Fibroblast of peridontal ligament (primary cell): ENCODE data around the gene ODF4.

Source experiments
- DNase-seq: peaks from one replicate; pipeline ENCODE4 v3.0.0-alpha.2; 2010; ENCODE audit errors: extremely low read depth

Gene ODF4

GRCh38 chr17:8339540-8339939, at the start of gene ODF4:
ODF4 (plus strand) TSS chr17:8339840; CDS start chr17:8340052, 212 bp downstream.
- no peak for DNase-seq

DNA sequence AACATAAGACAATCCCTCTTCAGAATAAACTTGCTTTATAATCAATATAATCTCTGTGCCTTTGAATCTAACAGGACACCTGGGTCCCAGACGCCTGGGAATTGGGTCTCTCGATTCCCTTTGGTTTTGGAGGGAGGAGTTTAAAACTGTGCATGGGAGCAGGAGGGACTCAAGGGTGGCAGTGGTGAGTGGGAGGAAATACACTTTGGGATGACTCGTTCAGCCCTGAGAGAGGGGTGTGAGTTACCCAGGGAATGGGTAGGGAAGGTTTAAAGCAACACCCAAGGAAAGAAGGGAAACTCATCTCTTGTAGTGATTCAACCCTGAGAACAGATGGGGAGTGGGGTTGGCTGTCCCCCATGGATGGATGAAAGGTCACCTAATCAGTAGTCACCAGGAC, 49.6 kb upstream of the ODF4 start:
- no peak for DNase-seq

- DNase-seq = no peak
Observed at GRCh38 chr17:8292639-8293395, 46.8 kb upstream of the ODF4 start.

GRCh38 chr17:8294361-8294760, 45.3 kb upstream of the ODF4 start:
- DNase-seq = no peak

DNA sequence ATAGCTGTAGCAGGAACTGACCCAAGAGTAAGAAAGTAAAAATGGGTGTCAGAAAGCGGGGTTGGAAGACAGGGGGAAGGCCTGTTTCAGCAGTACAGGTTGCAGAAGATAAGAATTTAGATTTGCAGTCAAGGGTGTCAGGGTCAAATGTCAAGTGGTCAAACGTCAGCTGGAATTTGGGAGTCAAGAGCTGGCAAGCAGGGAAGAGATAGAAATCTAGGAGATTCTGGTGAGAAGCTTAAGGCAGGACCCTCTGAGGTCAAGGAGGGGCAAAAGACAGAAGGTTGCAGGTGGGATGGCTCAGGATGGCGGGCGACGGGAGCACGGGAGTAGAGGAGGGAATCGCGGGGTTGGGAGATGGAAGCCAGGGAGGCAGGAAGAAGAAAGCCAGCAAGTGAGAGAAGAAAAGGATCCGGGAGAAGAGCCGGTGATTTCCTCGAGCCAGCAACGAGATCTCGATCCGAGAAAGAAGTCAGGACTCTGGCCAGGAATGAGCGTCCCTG, 44.8 kb upstream of the ODF4 start:
- DNase-seq = no peak

DNA sequence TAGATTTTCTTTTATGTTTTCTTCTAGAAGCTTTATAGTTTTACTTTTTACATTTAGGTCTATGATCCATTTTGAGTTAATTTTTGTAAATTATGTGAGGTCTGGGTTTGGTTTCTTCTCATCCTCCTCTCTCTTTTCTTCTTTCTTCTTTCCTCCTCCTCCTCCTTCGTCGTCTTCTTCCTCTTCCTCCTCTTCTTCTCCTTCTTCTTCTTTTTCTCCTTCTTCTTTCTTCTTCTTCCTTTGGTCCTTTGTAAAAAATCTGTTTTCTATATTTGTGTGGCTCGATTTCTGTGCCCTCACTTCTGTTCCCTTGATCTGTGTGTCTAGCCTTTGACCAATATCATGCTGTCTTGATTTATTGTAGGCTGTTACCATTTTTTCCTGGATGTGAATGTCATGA, 39.4 kb upstream of the ODF4 start:
- DNase-seq = no peak

- DNase-seq = peak; percentile 63
Observed at GRCh38 chr17:8300627-8301242, 38.9 kb upstream of the ODF4 start.

GRCh38 chr17:8310601-8311123, 29.0 kb upstream of the ODF4 start:
- no peak for DNase-seq

- no peak for DNase-seq
Observed at GRCh38 chr17:8311131-8311790, 28.4 kb upstream of the ODF4 start.

DNA sequence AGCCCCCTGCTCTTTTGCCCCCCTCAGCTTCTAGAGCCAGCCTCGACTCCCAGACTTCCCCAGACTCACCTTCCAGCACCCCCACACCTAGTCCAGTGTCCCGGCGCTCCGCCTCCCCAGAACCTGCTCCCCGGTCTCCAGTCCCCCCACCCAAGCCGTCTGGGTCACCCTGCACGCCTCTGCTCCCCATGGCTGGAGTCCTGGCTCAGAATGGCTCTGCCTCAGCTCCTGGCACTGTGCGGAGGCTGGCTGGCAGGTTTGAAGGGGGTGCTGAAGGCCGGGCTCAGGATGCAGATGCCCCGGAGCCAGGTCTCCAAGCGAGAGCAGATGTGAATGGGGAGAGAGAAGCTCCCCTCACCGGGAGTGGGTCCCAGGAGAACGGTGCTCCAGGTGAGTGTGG, 27.4 kb upstream of the ODF4 start:
- DNase-seq = no peak

DNA sequence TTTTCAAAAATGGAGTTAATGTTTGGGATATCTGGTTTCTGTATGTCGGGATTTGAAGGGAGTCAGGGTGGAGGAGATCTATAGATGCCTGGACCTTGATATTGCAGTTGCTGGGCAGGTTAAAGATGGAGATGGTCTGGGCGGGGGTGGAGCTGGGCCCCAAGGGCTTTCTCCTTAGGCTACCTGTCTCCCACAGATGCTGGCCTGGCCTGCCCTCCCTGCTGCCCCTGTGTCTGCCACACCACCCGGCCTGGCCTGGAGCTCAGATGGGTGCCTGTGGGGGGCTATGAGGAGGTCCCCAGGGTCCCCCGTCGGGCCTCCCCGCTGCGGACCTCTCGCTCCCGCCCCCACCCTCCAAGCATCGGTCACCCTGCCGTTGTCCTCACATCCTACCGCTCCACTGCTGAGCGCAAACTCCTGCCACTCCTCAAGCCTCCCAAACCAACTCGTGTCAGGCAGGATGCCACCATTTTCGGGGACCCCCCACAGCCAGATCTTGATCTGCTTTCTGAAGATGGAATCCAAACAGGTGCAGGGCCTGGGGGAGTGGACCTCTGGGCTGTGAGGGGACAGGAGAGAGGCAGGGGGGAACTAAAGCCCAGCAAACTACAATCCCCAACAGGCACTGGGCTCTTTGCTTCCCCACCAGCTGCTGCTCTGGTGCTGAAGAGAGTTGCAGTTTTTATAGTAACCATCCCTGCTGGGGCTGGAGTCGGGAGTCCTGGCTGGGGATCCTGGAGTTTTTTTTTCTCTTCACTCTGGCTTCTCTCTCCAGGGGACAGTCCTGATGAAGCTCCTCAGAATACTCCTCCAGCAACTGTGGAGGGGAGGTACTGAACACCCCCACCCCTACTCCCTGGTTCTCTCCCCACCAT, 26.7 kb upstream of the ODF4 start:
- DNase-seq = no peak

DNA sequence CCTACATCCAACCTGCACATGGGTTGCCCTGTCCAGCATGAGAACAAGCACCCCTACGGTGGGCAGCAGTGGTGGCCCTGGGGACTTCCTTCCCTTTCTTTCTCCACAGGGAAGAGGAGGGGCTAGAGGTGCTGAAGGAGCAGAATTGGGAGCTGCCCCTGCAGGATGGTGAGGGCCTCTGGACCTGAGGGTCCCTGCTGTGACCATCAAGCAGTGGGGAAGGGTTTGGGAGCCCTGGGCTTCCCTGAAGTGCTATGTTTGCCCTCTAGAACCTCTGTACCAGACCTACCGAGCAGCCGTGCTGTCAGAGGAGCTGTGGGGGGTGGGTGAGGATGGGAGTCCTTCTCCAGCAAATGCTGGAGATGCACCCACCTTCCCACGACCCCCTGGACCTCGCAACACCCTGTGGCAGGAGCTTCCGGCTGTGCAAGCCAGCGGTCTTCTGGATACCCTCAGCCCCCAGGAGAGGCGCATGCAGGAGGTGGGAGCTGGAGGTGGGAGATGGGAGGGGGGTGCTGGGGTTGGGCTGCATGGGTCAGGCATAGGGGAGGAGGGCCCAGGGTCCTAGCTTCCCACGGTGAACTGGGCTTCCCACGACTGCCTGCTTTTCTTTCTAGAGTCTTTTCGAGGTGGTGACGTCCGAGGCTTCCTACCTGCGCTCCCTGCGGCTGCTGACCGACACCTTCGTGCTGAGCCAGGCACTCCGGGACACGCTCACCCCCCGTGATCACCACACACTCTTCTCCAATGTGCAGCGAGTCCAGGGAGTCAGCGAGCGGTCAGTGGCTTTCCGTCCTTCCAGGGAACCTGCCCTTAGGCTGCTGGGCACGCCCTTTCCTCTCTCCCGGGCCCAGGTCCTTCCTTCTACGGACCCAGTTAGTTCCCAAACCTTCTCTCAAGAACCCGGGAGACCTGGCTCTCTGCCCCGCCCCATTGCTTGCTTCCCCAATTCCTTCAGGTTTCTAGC, 24.6 kb upstream of the ODF4 start:
- DNase-seq = no peak

- no peak for DNase-seq
Observed at GRCh38 chr17:8315764-8316217, 23.8 kb upstream of the ODF4 start.

DNA sequence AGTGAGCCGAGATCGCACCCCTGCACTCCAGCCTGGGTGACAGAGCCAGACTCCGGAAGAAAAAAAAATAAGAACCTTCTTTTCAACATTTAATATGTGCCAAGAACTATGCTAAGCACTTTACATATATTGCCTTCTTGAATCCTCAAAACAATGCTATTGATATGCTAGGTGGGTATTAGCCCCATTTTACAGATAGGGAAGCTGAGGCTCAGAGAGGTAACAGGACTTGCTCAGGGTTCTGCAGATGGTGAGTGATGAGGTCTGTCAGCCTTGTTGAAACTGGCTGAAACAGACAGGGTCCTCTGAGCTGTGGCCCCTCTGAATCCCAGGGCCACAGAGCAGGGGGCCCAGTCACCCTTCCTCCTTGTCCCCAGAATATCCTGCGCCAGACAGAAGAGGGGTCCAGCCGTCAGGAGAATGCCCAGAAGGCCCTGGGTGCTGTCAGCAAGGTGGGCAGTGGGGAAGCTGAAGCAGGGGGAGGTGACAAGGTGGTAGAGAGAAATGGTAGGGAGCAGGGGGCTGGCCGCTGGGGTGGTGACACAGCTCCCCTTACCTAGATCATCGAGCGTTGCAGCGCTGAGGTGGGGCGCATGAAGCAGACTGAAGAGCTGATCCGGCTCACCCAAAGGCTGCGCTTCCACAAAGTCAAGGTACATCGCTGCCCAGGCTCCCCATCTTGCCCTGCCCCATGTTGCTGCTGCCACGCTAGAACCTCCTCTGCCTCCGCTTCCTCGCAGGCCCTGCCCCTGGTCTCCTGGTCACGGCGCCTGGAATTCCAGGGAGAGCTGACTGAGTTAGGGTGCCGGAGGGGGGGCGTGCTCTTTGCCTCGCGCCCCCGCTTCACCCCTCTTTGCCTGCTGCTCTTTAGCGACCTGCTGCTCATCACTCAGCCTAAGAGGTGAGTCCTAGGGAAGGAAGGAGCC, 21.4 kb upstream of the ODF4 start:
- no peak for DNase-seq

- DNase-seq = no peak
Observed at GRCh38 chr17:8320262-8320661, 19.4 kb upstream of the ODF4 start.

GRCh38 chr17:8320990-8321389, 18.6 kb upstream of the ODF4 start:
- DNase-seq = no peak

GRCh38 chr17:8322061-8322460, 17.6 kb upstream of the ODF4 start:
- no peak for DNase-seq

DNA sequence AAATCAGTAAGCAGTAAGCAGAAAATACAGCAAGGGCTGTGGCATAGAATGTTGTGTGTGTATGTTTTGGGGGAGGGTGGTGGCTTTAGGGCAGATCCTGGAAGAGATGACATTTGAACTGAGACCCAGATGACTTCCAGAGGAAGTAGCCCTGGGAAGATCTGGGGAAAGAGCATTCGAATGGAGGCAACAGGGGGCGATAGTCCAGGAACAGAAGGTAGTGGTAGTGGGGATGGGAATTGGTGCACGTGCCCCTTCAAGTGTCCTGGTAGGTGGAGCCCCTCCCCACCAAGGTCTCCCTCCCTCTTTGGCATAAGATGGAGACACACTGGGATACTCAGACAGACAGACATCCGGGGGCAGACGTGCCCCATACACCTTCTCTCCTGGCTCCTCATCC, 15.5 kb upstream of the ODF4 start:
- DNase-seq = no peak

GRCh38 chr17:8324923-8325322, 14.7 kb upstream of the ODF4 start:
- no peak for DNase-seq
